ENCODE measurements around the gene FBXO17.

FBXO17 gene, protein sequence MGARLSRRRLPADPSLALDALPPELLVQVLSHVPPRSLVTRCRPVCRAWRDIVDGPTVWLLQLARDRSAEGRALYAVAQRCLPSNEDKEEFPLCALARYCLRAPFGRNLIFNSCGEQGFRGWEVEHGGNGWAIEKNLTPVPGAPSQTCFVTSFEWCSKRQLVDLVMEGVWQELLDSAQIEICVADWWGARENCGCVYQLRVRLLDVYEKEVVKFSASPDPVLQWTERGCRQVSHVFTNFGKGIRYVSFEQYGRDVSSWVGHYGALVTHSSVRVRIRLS

DNA sequence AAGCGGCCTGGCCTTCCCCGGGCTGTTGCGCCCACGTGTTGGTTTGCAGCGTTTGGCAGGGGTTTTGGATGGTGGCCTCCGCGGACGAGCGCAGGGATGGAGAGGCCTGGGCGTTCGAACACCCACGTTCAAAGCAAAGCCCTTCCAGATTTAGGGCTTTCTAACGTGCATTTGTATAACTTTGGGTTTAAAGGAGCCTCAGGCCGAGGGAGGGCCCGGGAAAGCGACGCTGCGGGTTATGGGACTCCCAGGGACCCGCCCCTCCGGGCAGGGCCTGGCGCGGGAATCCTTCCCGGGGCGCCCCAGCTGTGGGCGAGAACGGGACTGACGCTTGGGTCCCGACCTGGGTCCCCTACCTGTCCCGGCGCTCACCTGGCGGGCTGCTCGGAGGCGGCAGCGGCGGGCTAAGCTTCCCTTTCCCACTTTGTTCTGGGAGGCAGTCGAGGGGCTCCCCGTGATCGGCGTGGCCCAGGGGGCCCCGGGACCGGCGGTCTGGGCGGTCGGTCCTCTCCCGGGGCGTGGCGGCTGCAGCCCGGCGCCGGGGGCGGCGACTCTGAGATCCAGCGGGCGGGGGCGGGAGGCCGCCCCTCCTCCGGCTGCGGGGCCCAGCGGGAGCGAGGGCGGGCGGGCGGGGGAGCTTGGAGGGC, at the start of gene FBXO17:
FBXO17 (minus strand) TSS at position 529 of the 647 bp plus-strand sequence. CDS start 25,423 bp downstream, outside the sequence.
- Histone ChIP-seq H3K27me3 (ENCODE audit: insufficient read depth, low read length, poor library complexity, severe bottlenecking) (no peaks in the 10 kb centered on the region), H3K9ac (ENCODE audit: low read depth, low read length, poor library complexity, severe bottlenecking) (no peak within 1 kb of the TSS), H3K79me2 (ENCODE audit: insufficient read depth, low read length) (no peaks in the 10 kb centered on the region), H3F3A (ENCODE audit: low read depth) (no peaks in the 10 kb centered on the region), H2AFZ (ENCODE audit: low read length) (no peak within 1 kb of the TSS), H3K4me2 (ENCODE audit: low read depth, low read length, poor library complexity, severe bottlenecking) (no peak within 1 kb of the TSS), H3K9me3 (ENCODE audit: insufficient read depth, low read depth, low read length) (no peaks in the 10 kb centered on the region), H3K4me3 (ENCODE audit: low read length, poor library complexity, severe bottlenecking) (no peak within 1 kb of the TSS), H3K9me2 (replicated peaks; ENCODE audit: low read depth, low read length) (no peaks in the 10 kb centered on the region), H3K4me1 (ENCODE audit: insufficient read depth, low read length, poor library complexity, severe bottlenecking) (no peaks in the 10 kb centered on the region), H4K20me1 (ENCODE audit: insufficient read depth, low read length, poor library complexity, severe bottlenecking) (no peaks in the 10 kb centered on the region), H3K36me3 (ENCODE audit: insufficient read depth, low read length) (no peaks in the 10 kb centered on the region)
- TF ChIP-seq EZH2phosphoT487 (IDR thresholded peaks at IDR 0.05; ENCODE audit: borderline replicate concordance) (no peak), CTCF (conservative IDR thresholded peaks at IDR 0.05; ENCODE audit: low read length) (no peak)

DNA sequence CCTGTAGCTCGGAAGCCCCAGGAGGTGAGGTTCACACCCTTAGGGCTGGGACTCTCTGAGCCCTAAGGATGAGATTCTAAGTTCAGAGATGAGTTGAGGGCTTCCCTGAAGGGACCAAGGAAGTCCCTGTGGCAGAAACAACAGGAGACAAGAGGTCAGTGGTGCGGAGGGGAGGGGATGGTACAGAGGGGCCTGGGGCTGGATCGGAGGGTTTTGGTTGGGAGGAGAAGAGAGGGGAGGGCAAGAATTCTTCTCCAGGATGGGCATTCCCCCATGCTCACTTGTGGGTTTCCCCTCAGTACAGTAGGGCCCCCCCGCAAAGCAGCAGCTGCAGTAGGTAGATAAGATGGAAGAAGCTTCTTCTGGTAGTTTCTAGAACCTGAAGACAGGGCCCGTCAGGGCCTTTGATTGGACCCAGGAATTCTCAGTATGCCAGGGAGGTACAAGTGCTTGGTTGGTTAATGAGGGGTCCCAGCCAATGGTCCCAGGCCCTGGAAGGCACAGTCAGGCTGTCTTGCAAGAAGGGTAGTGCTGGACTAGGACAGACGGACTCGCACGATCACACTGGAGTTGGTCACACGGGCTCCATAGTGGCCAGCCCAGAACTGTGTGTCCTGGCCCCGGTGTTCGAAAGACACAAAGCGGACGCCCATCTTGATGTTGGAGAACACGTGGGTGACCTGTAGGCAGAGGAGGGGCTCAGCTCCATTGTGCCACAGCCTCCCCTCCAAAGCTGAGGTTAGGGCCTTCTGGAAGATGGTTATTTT, 49.5 kb upstream of the FBXO17 start:
- Histone ChIP-seq H3K4me3 (ENCODE audit: low read length, poor library complexity, severe bottlenecking) (no peak overlapping the region), H3F3A (ENCODE audit: low read depth) (no peaks in the 10 kb centered on the region), H3K36me3 (ENCODE audit: insufficient read depth, low read length) (no peaks in the 10 kb centered on the region), H3K4me2 (ENCODE audit: low read depth, low read length, poor library complexity, severe bottlenecking) (no peak overlapping the region), H3K27me3 (ENCODE audit: insufficient read depth, low read length, poor library complexity, severe bottlenecking) (no peaks in the 10 kb centered on the region), H2AFZ (ENCODE audit: low read length) (no peak overlapping the region), H3K9me2 (replicated peaks; ENCODE audit: low read depth, low read length) (no peaks in the 10 kb centered on the region), H3K79me2 (ENCODE audit: insufficient read depth, low read length) (no peaks in the 10 kb centered on the region), H3K9ac (ENCODE audit: low read depth, low read length, poor library complexity, severe bottlenecking) (no peak overlapping the region), H3K9me3 (ENCODE audit: insufficient read depth, low read depth, low read length) (no peaks in the 10 kb centered on the region), H3K4me1 (ENCODE audit: insufficient read depth, low read length, poor library complexity, severe bottlenecking) (no peaks in the 10 kb centered on the region), H4K20me1 (ENCODE audit: insufficient read depth, low read length, poor library complexity, severe bottlenecking) (no peaks in the 10 kb centered on the region)
- TF ChIP-seq EZH2phosphoT487 (IDR thresholded peaks at IDR 0.05; ENCODE audit: borderline replicate concordance) = no peak
- no peak for TF ChIP-seq CTCF (conservative IDR thresholded peaks at IDR 0.05; ENCODE audit: low read length)

GRCh38 chr19:39021063-39021462, 45.5 kb upstream of the FBXO17 start:
- Histone ChIP-seq H3K36me3 (ENCODE audit: insufficient read depth, low read length) (no peaks in the 10 kb centered on the region), H3K4me3 (ENCODE audit: low read length, poor library complexity, severe bottlenecking) (no peak overlapping the region), H4K20me1 (ENCODE audit: insufficient read depth, low read length, poor library complexity, severe bottlenecking) (no peaks in the 10 kb centered on the region), H3K9me3 (ENCODE audit: insufficient read depth, low read depth, low read length) (no peaks in the 10 kb centered on the region), H3K9ac (ENCODE audit: low read depth, low read length, poor library complexity, severe bottlenecking) (no peak overlapping the region), H2AFZ (ENCODE audit: low read length) (no peak overlapping the region), H3K27me3 (ENCODE audit: insufficient read depth, low read length, poor library complexity, severe bottlenecking) (peaks cover 5% of the 10 kb centered on the region), H3K4me2 (ENCODE audit: low read depth, low read length, poor library complexity, severe bottlenecking) (no peak overlapping the region), H3K79me2 (ENCODE audit: insufficient read depth, low read length) (no peaks in the 10 kb centered on the region), H3F3A (ENCODE audit: low read depth) (no peaks in the 10 kb centered on the region), H3K9me2 (replicated peaks; ENCODE audit: low read depth, low read length) (no peaks in the 10 kb centered on the region), H3K4me1 (ENCODE audit: insufficient read depth, low read length, poor library complexity, severe bottlenecking) (no peaks in the 10 kb centered on the region)
- TF ChIP-seq EZH2phosphoT487 (IDR thresholded peaks at IDR 0.05; ENCODE audit: borderline replicate concordance) = no peak
- no peak for TF ChIP-seq CTCF (conservative IDR thresholded peaks at IDR 0.05; ENCODE audit: low read length)
